B cell (primary cell): ENCODE data around the gene NID1. TPM values are rescaled to one million over a fixed set of nuclear protein-coding genes. Genes with fewer than 3 reads are reported as not detected.

Source experiments
- ATAC-seq: fragments of 200-7000 bp; cut with Tn5 transposase; one replicate; pipeline ENCODE4 v1.10.0; 2021; ENCODE audit warnings: low read depth, mild to moderate bottlenecking, moderate number of reproducible peaks, moderate library complexity
- CTCF ChIA-PET: fragments of 350-600 bp; sonication (Branson Sonifier 250); formaldehyde crosslinking; loops from one replicate; lab custom pipeline; 2021; ENCODE audit warnings: antibody characterized with exemption, inconsistent platforms; lab: Charles Lee
- POLR2A ChIA-PET: fragments of 350-600 bp; sonication (Branson Sonifier 250); formaldehyde crosslinking; loops from one replicate; lab custom pipeline; 2021; ENCODE audit warnings: antibody characterized with exemption; lab: Charles Lee
- DNase-seq: peaks from one replicate; pipeline ENCODE4 v3.0.0; 2013
- H2AFZ ChIP-seq: 2 replicates; pipeline ENCODE4 v1.6.1; 2012; ENCODE audit warnings: mild to moderate bottlenecking, low read depth, low read length; ENCODE audit not compliant: insufficient read depth, poor library complexity, severe bottlenecking
- H3K27ac ChIP-seq, 2 donors: 1 replicate in 1 of 2; 2 replicates in 1 of 2; pipeline ENCODE4 v1.5.1; 2012 to 2013; ENCODE audit warnings: low read length in 2 of 2, mild to moderate bottlenecking in 2 of 2, moderate library complexity in 1 of 2
- H3K27me3 ChIP-seq, 4 experiments: fragments of 200-600 bp in 1 of 4; sonication (generic) in 1 of 4; replicated peaks in 1 of 4; 1 replicate in 2 of 4; 2 replicates in 2 of 4; pipeline versions ENCODE4 v1.6.1 to v1.7.0; 2013 to 2016; ENCODE audit warnings: low read length in 3 of 4, mild to moderate bottlenecking in 2 of 4, mixed read lengths in 1 of 4, moderate library complexity in 1 of 4; ENCODE audit not compliant: insufficient read depth in 4 of 4, control insufficient read depth in 3 of 4; ENCODE audit errors: control extremely low read depth in 1 of 4
- H3K36me3 ChIP-seq, 2 experiments: replicated peaks in 1 of 2; 1 replicate in 1 of 2; 2 replicates in 1 of 2; pipeline versions ENCODE4 v1.6.1 to v1.7.1; 2013; ENCODE audit warnings: low read length in 1 of 2; ENCODE audit not compliant: insufficient read depth in 2 of 2, control insufficient read depth in 1 of 2; ENCODE audit errors: control extremely low read depth in 1 of 2, extremely low read depth in 1 of 2
- H3K4me1 ChIP-seq, 2 donors: fragments of 200-600 bp in 1 of 2; sonication (generic) in 1 of 2; 1 replicate in 1 of 2; 2 replicates in 1 of 2; pipeline versions ENCODE4 v1.5.1 to v1.6.1; 2013 to 2017; ENCODE audit warnings: low read length in 2 of 2; ENCODE audit not compliant: control insufficient read depth in 2 of 2, insufficient read depth in 2 of 2
- H3K4me2 ChIP-seq: replicated peaks from 2 replicates; pipeline ENCODE3; 2012; ENCODE audit warnings: mild to moderate bottlenecking, low read depth, low read length; ENCODE audit not compliant: poor library complexity, severe bottlenecking
- H3K4me3 ChIP-seq, 5 experiments: fragments of 200-600 bp in 1 of 5; sonication (generic) in 1 of 5; 1 replicate in 3 of 5; 2 replicates in 2 of 5; pipeline versions ENCODE4 v1.5.1 to v1.7.0; 2011 to 2016; ENCODE audit warnings: low read length in 4 of 5, mild to moderate bottlenecking in 4 of 5, low read depth in 2 of 5, control low read depth in 1 of 5, moderate library complexity in 1 of 5; ENCODE audit not compliant: insufficient read depth in 1 of 5; ENCODE audit errors: control extremely low read depth in 1 of 5, extremely low read depth in 1 of 5
- H3K79me2 ChIP-seq: fragments of 200-600 bp; sonication (generic); one replicate; pipeline ENCODE4 v1.6.0; 2016; ENCODE audit warnings: low read length; ENCODE audit not compliant: control insufficient read depth, insufficient read depth
- H3K9ac ChIP-seq: fragments of 200-600 bp; sonication (generic); 2 replicates; pipeline ENCODE4 v1.6.1; 2017; ENCODE audit warnings: mild to moderate bottlenecking, low read length, moderate library complexity
- H3K9me3 ChIP-seq, 3 donors: one replicate each; pipeline versions ENCODE4 v1.6.1 to v1.7.1; 2013; ENCODE audit warnings: low read length in 2 of 3; ENCODE audit not compliant: control insufficient read depth in 2 of 3, insufficient read depth in 1 of 3; ENCODE audit errors: control extremely low read depth in 1 of 3
- H4K20me1 ChIP-seq: 2 replicates; pipeline ENCODE4 v1.6.0; 2012; ENCODE audit warnings: mild to moderate bottlenecking, low read length; ENCODE audit not compliant: insufficient read depth, control insufficient read depth, poor library complexity, severe bottlenecking
- H3K27ac Mint-ChIP-seq: one replicate; pipeline ENCODE4 v1.8.0; 2021; ENCODE audit warnings: mixed read lengths
- H3K27me3 Mint-ChIP-seq: one replicate; pipeline ENCODE4 v1.8.0; 2021; ENCODE audit warnings: mixed read lengths
- H3K4me1 Mint-ChIP-seq: one replicate; pipeline ENCODE4 v1.8.0; 2021; ENCODE audit warnings: mixed read lengths
- H3K4me3 Mint-ChIP-seq: one replicate; pipeline ENCODE4 v1.8.0; 2021; ENCODE audit warnings: mixed read lengths
- H3K9me3 Mint-ChIP-seq: one replicate; pipeline ENCODE4 v1.8.0; 2022; ENCODE audit warnings: mixed read lengths; ENCODE audit not compliant: insufficient read depth
- CTCF ChIP-seq: fragments of 200-600 bp; IDR thresholded peaks from one replicate; pipeline ENCODE4 v1.8.0; 2022; ENCODE audit warnings: antibody characterized with exemption, mild to moderate bottlenecking
- EZH2 ChIP-seq: IDR thresholded peaks from 2 replicates; pipeline ENCODE4 v1.6.1; 2012; ENCODE audit warnings: borderline replicate concordance, low read depth, mild to moderate bottlenecking, moderate library complexity, low read length; ENCODE audit not compliant: insufficient read depth, poor library complexity, severe bottlenecking
- WGBS: methylation state at CpG from one replicate; pipeline ENCODE4 v1.1.5; 2013; ENCODE audit warnings: missing lambda C conversion rate; ENCODE audit not compliant: insufficient coverage; 5-methylcytosine and 5-hydroxymethylcytosine counted together
- intact Hi-C: fragments of 100-400 bp; cut with micrococcal nuclease; formaldehyde crosslinking; loops from one replicate; pipeline ENCODE4 v1.10.0; 2022
- polyA plus RNA-seq: library from polyadenylated mRNA; depleted of rRNA; stranded (reverse); fragments of >200 nt; gene quantifications from 2 replicates; pipeline ENCODE4 v1.2.3, GENCODE V29; 2012
- total RNA-seq, 2 donors: library from RNA; stranded (reverse); fragments of 120-200 nt in 1 of 2; gene quantifications; 1 replicate in 1 of 2; 2 replicates in 1 of 2; pipeline versions ENCODE4 v1.2.3 to v1.2.4, GENCODE V29; 2013 to 2022

The NID1 gene
- total and polyA plus RNA-seq, 2 donors (not counting 1 experiment from before 2014, with no cell fraction given), result 0.06 TPM; not detected in 1

GRCh38 chr1:236035681-236036101 lies 29.2 kb downstream of the NID1 start:
- H4K20me1 ChIP-seq, result no peaks in the 10 kb centered on the region
- Mint-ChIP-seq H3K27me3 (peaks cover 17% of the 10 kb centered on the region), H3K4me1 (no peaks in the 10 kb centered on the region), H3K9me3 (no peaks in the 10 kb centered on the region), H3K4me3 (no peak overlapping the region), H3K27ac (no peak overlapping the region)
- no peak overlapping the region for H3K4me2 ChIP-seq
- no peaks in the 10 kb centered on the region for H3K27me3 ChIP-seq
- TF ChIP-seq CTCF, result no peak
- TF ChIP-seq EZH2, result no peak
- no peak overlapping the region for H3K27ac ChIP-seq
- ChIA-PET CTCF (interaction anchor here (0.6 kb wide), 1 partner anchor 441 kb away, joined by 3 read pairs; no protein-coding TSS in a partner anchor), POLR2A (no interaction called here)
- WGBS, result 74% methylated on average over 8 of the region's 8 CpGs
- no peak overlapping the region for H2AFZ ChIP-seq
- no peak overlapping the region for H3K9ac ChIP-seq
- no peaks in the 10 kb centered on the region for H3K4me1 ChIP-seq
- no peak for DNase-seq
- no peaks in the 10 kb centered on the region for H3K9me3 ChIP-seq
- ATAC-seq, result no peak
- no peaks in the 10 kb centered on the region for H3K79me2 ChIP-seq
- intact Hi-C loops, result no loop called here
- H3K36me3 ChIP-seq, result no peaks in the 10 kb centered on the region
- no peak overlapping the region for H3K4me3 ChIP-seq

- Mint-ChIP-seq H3K27ac (no peak overlapping the region), H3K4me3 (no peak overlapping the region), H3K27me3 (peaks cover 6% of the 10 kb centered on the region), H3K4me1 (no peaks in the 10 kb centered on the region), H3K9me3 (no peaks in the 10 kb centered on the region)
- Histone ChIP-seq H3K4me3 (no peak overlapping the region), H3K4me2 (no peak overlapping the region), H3K4me1 (no peaks in the 10 kb centered on the region), H3K79me2 (no peaks in the 10 kb centered on the region), H3K9ac (no peak overlapping the region), H4K20me1 (no peaks in the 10 kb centered on the region), H3K9me3 (no peaks in the 10 kb centered on the region), H3K27ac (no peak overlapping the region), H3K36me3 (no peaks in the 10 kb centered on the region), H2AFZ (no peak overlapping the region), H3K27me3 (no peaks in the 10 kb centered on the region)
- ChIA-PET CTCF (no interaction called here), POLR2A (no interaction called here)
- no peak for TF ChIP-seq CTCF
- TF ChIP-seq EZH2, result no peak
- WGBS, result 91% methylated on average over 3 of the region's 4 CpGs
- DNase-seq (no peak), ATAC-seq (no peak)
- intact Hi-C loops, result no loop called here
Observed at GRCh38 chr1:236033336-236033735, 31.6 kb downstream of the NID1 start.
